Transverse colon (tissue), 4 donors: Measurements from ENCODE around the gene ZNF234.

Experiments used
- EP300 ChIP-seq: sonication (generic); formaldehyde crosslinking; IDR thresholded peaks from one replicate; pipeline ENCODE4 v1.6.1; 2017; ENCODE audit warnings: antibody characterized with exemption, low read depth
- POLR2A ChIP-seq: fragments of 450-650 bp; IDR thresholded peaks from one replicate; pipeline ENCODE4 v1.6.1; 2016; ENCODE audit warnings: antibody characterized with exemption, mild to moderate bottlenecking, moderate library complexity
- POLR2AphosphoS5 ChIP-seq, 3 donors: sonication (generic); formaldehyde crosslinking; IDR thresholded peaks; one replicate each; pipeline ENCODE4 v1.6.1; 2016; ENCODE audit warnings: antibody characterized with exemption in 3 of 3
- TF ChIP-seq, protein P1 (sequence below), 5 experiments: fragments of 200-600 bp in 3 of 5; fragments of 450-650 bp in 2 of 5; sonication (generic) in 3 of 5; IDR thresholded peaks; 1 replicate in 2 of 5; 2 replicates in 3 of 5; pipeline ENCODE4 v1.5.1; 2016 to 2017; ENCODE audit warnings: antibody characterized with exemption in 5 of 5, inconsistent platforms in 3 of 5, mild to moderate bottlenecking in 2 of 5, moderate library complexity in 1 of 5

DNA sequence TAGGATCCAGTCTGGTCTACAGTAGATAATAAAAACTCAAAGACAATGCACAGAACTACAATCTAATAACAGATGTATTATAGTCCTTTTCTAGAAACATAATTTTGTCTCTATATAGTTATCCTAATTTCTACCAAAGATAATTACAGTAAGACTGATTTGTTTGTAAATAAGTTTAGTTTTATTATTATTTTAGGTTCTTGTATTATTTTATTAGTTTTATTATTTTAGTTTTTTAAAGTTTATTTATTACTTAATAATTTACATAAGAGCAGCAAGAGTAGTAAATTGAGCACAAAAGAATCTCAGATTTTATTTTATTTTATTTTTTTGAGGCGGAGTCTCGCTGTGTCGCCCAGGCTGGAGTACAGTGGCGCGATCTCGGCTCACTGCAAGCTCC lies 48.7 kb downstream of the ZNF234 start:
- TF ChIP-seq, protein P1, sequence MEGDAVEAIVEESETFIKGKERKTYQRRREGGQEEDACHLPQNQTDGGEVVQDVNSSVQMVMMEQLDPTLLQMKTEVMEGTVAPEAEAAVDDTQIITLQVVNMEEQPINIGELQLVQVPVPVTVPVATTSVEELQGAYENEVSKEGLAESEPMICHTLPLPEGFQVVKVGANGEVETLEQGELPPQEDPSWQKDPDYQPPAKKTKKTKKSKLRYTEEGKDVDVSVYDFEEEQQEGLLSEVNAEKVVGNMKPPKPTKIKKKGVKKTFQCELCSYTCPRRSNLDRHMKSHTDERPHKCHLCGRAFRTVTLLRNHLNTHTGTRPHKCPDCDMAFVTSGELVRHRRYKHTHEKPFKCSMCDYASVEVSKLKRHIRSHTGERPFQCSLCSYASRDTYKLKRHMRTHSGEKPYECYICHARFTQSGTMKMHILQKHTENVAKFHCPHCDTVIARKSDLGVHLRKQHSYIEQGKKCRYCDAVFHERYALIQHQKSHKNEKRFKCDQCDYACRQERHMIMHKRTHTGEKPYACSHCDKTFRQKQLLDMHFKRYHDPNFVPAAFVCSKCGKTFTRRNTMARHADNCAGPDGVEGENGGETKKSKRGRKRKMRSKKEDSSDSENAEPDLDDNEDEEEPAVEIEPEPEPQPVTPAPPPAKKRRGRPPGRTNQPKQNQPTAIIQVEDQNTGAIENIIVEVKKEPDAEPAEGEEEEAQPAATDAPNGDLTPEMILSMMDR (IDR thresholded peaks at IDR 0.05): no peak
- TF ChIP-seq POLR2A: no peak
- no peak for TF ChIP-seq EP300
- no peak for TF ChIP-seq POLR2AphosphoS5 (IDR thresholded peaks at IDR 0.05)
